GM19023 (cell line): ENCODE data around the gene AFAP1.

Experiments used
- ATAC-seq: cut with Tn5 transposase; IDR thresholded peaks from one replicate; pipeline ENCODE4 v1.9.1; 2021; ENCODE audit warnings: mild to moderate bottlenecking, moderate library complexity; ENCODE audit not compliant: unreplicated experiment

The AFAP1 gene

GRCh38 chr4:7868892-7869471 is 70.7 kb downstream of the AFAP1 start:
- no peak for ATAC-seq

- no peak for ATAC-seq
Measured at GRCh38 chr4:7868436-7868775, 71.3 kb downstream of the AFAP1 start.

- ATAC-seq = no peak
Measured at GRCh38 chr4:7867701-7868435, 71.8 kb downstream of the AFAP1 start.

GRCh38 chr4:7867191-7867590 is 72.5 kb downstream of the AFAP1 start:
- no peak for ATAC-seq

GRCh38 chr4:7865533-7865932 is 74.1 kb downstream of the AFAP1 start:
- no peak for ATAC-seq

GRCh38 chr4:7864685-7865084 is 75.0 kb downstream of the AFAP1 start:
- ATAC-seq = no peak

GRCh38 chr4:7863911-7864681 is 75.6 kb downstream of the AFAP1 start:
- ATAC-seq = no peak

- ATAC-seq = no peak
Measured at GRCh38 chr4:7862561-7863192, 77.0 kb downstream of the AFAP1 start.

GRCh38 chr4:7861440-7861881 is 78.2 kb downstream of the AFAP1 start:
- no peak for ATAC-seq

- no peak for ATAC-seq
Measured at GRCh38 chr4:7860600-7861163, 79.0 kb downstream of the AFAP1 start.

- ATAC-seq = no peak
Measured at GRCh38 chr4:7859326-7859725, 80.3 kb downstream of the AFAP1 start.

GRCh38 chr4:7858498-7858897 is 81.2 kb downstream of the AFAP1 start:
- ATAC-seq = no peak

GRCh38 chr4:7857993-7858392 is 81.7 kb downstream of the AFAP1 start:
- ATAC-seq = no peak

- no peak for ATAC-seq
Measured at GRCh38 chr4:7857238-7857701, 82.4 kb downstream of the AFAP1 start.

GRCh38 chr4:7855731-7856130 is 83.9 kb downstream of the AFAP1 start:
- no peak for ATAC-seq

GRCh38 chr4:7854697-7855370 is 84.8 kb downstream of the AFAP1 start:
- ATAC-seq = no peak

GRCh38 chr4:7854216-7854615 is 85.4 kb downstream of the AFAP1 start:
- no peak for ATAC-seq

GRCh38 chr4:7853271-7853670 is 86.4 kb downstream of the AFAP1 start:
- no peak for ATAC-seq

- ATAC-seq = no peak
Measured at GRCh38 chr4:7852568-7853185, 87.0 kb downstream of the AFAP1 start.

- no peak for ATAC-seq
Measured at GRCh38 chr4:7850489-7850888, 89.2 kb downstream of the AFAP1 start.
